Activated CD4-positive, alpha-beta T cell treated with anti-CD3 and anti-CD28 coated beads for 48 hours (primary cell): Measurements from ENCODE around the gene OR5AS1.
"Not testable (repeated sequence)": the region's sequence is repeated elsewhere in the genome, so short reads cannot be mapped to it uniquely, and the experiment has no call there.

Experiments
- DNase-seq: peaks from one replicate; pipeline ENCODE4 v3.0.0-alpha.2; 2020

OR5AS1 gene

DNA sequence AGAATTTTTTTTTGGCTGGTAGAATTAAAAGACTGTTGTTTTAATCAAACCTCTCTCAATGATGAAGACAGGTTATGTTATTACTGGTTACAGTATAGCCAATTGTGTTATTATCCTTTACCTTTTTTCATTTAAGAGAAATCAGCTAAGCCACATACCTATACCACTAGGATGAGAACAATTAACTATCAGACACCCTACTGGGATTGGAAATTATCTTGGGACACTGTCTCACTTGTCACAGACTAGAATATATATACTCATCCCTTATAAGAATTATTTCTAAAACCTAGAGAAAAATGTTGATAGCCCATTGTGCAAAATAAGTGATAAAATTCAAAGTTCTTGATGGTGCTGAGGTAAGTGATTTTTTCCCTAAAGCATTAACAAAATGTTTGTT is at the start of gene OR5AS1:
OR5AS1 (plus strand) TSS at position 301 of the 400 bp plus-strand sequence. CDS start 2,765 bp downstream, outside the sequence.
- DNase-seq: no peak

DNA sequence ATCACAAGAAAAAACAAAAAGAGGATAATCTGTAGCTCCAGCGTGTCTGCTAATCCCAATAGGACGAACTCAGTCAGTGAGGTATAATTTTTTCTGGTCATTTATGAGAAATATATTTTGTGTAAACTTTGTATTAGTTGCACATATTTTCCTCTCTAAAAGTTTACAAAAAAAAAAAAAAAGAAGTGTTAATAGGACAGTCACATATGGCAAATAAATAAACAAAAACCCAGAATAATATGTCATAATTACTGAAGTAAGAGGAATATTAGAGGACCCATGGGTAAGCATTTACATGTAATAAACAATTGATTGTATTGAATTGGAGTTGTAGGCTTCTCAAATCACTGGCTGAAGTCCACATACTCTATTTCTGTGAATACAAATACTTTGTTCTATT is 32.9 kb upstream of the OR5AS1 start, which contains the start of gene OR5F1:
OR5F1 (minus strand) TSS at position 101 of the 400 bp plus-strand sequence; CDS start at position 101, 0 bp downstream.
- no peak for DNase-seq

DNA sequence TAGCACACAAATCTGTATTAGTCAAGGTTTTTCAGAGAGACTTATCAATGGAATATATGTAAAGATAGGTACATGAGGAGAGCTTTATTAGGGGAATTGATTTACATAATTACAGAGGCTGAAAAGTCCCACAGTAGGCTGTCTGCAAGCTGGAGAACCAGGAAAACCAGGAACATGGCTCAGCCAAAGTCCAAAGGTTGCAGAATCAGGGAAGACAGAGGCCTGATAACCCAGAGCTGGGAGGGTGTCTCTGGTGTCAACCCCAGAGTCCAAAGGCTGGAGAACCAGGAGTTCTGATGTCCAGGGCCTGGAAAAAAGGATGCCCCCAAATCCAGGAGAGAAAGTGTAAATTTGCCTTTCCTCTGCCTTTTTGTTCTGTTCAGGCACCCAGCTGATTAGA is 16.7 kb upstream of the OR5AS1 start:
- DNase-seq: no peak

DNA sequence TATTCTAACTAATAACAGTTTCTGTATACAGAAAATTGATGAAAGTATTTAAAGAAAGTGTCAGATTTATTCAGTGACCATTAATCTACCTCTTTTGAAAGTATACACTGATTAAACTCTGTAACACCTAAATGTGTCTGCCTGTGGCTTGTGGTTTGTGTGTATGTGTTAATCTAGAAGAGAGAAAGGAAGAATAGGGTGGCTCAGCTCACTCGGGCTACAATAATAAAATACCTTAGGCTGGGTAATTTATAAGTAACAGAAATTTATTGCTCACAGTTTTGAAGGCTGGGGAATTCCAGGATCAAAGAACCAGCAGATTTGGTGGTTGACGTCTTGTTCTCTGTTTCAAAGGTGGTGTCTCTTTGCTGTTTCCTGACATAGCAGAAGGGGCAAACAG is 13.6 kb upstream of the OR5AS1 start:
- DNase-seq: no peak

DNA sequence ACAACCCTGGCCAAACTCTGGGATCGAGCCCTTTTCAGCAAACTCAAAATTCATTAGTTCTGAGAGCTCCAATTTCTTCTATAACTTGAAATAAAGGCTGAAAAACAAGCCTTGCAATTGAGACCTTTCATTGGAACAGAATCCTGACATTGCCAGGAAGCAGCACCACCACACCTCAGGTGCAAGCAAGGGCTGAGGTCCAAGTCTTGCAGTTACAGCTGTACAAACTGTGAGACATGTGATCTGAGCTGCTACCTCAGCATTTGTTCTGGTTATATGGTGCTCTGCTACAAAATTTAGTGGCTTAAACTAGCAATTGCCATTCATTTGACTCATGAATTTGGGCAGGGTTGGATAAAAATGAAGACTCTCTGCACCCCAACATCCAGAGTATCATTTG is 18.1 kb downstream of the OR5AS1 start:
- DNase-seq: no peak

DNA sequence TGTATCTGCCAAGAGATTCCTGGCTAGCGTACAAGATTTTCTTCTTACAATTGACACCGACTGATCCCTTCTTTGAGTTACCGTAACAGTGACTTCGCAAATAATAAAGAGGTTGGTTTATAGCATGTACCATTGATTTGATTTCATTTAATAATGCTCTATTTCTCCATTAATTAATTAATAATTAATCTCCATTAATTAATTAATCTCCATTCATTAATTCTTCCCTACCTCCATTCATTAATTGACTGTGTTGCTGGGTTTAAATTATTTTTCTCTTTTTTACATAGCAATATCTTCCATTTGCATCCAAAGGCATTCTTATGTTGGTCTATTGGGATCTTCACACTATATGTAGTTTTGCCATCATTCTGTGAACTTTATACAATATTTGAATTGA is 21.0 kb downstream of the OR5AS1 start:
- no peak for DNase-seq

DNA sequence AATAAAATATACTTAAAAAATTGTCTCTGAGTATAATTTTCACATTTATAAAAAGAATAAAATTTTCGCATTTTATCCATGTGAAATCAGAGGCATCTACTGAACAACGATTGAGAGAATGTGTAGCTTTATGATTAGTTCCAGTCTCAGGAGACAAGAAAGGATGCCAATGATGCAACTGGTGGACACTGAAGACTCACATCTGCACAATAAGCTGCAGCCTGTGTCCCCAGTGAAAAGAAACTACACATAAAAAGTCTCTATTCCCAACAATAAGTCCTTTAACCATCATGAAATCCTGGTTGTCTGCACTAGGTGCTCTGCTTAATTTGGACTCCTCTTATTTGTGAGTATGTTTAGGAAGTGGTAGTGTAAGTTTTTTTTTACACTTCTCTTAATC is 22.0 kb downstream of the OR5AS1 start:
- no peak for DNase-seq

DNA sequence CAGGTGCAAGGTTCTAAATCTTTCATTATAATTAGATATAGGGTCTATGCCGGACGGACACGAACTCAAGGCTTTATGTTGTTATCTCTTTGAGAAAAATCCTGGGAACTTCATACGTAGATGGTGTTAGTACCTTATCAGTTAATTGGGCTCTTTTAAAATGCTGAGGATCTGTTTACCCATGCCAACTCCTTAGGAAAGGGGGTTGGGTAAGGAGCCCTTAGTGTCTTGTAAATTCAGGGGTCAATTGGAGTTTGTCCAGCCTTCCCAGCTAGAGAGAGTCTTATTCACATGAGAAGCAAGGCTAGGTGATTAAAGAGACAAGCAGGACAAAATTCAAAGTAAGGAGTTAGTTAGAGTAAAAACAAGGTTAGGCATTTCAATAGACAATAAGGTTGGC is 28.9 kb downstream of the OR5AS1 start:
- DNase-seq: not testable (repeated sequence)

DNA sequence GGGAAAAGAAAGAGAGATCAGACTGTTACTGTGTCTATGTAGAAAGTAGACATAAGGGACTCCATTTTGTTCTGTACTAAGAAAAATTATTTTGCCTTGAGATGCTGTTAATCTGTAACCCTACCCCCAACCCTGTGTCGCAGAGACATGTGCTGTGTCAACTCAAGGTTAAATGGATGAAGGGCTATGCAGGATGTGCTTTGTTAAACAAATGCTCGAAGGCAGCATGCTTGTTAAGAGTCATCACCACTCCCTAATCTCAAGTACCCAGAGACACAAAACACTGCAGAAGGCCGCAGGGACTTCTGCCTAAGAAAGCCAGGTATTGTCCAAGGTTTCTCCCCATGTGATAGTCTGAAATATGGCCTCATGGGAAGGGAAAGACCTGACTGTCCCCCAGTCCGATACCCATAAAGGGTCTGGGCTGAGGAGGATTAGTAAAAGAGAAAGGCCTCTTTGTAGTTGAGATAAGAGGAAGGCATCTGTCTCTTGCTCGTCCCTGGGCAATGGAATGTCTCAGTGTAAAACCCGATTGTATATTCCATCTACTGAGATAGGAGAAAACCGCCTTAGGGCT is 30.3 kb downstream of the OR5AS1 start:
- DNase-seq: not testable (repeated sequence)

DNA sequence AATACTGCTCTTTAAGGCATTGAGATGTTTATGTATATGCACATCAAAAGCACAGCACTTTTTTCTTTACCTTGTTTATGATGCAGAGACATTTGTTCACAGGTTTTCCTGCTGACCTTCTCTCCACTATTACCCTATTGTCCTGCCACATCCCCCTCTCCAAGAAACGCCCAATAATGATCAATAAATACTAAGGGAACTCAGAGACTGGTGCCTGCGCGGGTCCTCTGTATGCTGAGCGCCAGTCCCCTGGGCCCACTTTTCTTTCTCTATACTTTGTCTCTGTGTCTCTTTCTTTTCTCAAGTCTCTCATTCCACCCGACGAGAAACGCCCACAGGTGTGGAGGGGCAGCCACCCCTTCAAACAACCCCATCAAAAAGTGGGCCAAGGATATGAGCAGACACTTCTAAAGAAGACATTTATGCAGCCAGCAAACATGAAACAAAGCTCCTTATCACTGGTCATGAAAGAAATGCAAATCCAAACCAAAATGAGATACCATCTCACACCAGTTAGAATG is 30.9 kb downstream of the OR5AS1 start:
- not testable (repeated sequence) for DNase-seq

DNA sequence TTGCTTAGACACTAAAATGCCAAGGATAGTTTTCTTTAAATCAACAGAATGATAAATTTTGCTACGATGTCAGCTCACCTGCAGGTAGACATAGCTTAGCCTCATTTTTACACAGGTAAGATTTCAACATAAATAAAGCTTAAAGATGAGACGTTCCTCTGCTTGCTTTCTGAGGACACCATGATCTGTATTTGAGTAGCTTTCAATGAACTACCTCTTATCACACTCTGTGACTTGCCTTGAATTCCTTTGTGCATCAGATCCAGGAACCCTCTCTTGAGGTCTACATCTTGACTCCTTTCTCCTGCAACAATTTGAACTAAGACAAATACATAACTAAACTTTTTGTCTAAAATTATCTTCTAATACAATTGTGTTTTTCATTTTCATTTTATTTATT is 39.5 kb downstream of the OR5AS1 start:
- DNase-seq: no peak
